GM21786 (cell line): ENCODE measurements around the gene COPS7B.
"Not testable (repeated sequence)": the region's sequence is repeated elsewhere in the genome, so short reads cannot be mapped to it uniquely, and the experiment has no call there.

Experiments used
- ATAC-seq: cut with Tn5 transposase; IDR thresholded peaks from one replicate; pipeline ENCODE4 v1.9.1; 2021; ENCODE audit not compliant: unreplicated experiment

The COPS7B gene

GRCh38 chr2:231786177-231786916 lies at the start of gene COPS7B:
Gene COPS7B, plus strand, starts transcription at chr2:231786445. Its CDS starts 2,126 bp downstream, at chr2:231788571.
- ATAC-seq = peak; percentile 57

DNA sequence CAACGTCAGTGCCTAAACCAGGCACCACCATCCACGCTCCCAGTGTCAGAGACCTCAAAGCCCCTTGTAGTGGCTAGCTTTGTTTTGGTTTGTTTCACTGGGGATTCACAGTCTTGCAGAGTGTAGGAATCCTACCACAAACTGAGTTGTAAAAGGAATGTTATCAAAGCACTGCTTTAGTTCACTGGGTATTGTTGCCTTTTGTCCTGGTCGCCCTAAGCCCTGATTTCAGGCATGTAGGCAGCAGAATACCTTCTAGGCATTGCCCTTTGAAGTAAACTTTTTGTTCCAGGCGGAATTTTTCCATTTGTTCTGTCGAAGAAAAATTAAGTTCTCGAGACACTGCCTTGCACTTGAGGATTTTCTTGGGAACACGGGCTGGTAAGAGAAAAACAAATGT lies 48.5 kb upstream of the COPS7B start:
- ATAC-seq = no peak

DNA sequence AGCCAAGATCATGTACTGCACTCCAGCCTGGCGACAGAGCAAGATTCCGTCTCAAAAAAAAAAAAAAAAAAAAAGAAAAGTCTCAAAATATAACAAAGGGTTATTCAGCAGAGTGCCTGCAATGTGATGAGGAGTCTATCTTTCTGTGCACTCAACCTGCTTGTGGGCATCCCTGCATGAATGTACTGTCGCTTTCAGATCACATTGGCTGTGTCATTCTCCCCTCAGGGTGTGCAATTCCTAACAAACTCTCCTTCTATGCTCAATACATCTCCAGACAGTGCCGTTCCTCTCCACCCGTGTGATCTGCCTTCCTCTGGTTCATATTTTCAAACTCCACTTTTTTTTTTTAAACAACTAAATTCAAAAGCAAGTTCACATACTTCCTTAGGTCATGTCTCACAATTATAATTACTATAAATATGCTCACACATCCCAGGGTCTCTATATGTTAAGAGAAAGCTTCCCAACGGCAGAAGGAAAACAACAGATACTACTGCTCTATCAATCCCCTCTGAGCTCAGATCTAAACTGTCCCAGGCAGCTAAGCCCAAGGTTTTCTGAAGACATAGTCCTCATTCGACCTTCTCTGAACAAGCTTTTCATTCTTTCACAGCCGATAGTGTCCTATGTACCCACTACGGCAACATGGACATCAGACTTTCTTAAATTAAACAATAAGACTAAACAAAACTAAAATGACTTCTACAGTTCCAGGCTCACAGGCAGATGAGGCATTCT lies 42.7 kb upstream of the COPS7B start:
- ATAC-seq = no peak

DNA sequence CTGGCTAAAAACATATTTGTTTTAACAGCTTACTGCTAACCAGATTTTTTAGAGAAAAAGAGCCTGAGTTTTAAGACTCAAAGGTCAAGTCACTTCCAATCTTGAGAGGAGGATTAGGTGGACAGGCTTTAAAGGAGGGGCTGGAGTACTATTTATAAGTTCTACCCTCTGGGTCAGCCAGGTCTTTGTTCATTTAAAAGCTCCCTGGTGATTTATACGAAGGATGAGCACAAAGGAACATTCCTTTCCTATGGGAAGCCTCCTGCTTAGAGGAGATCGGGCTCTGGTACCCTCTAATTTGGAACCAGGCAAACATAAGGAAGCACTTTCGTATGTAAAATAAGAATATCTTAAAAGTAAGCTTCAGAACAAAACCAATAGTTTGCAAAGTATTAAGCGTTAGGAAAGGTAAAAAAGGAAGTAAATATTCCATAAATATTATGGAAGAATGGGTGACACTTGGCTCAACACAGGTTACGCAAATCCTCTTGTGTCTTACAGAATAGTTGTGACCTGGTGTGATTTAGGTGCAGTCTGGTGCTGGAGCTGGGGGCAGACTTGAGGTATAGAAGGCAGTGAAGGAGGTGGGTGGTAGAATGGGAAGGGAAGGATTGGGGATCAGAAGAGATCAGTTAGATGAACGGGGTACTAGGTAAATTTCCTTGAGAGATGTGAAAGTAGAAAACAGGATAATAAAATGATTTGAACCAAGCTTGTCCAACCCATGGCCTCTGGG lies 40.8 kb upstream of the COPS7B start:
- ATAC-seq = no peak

- not testable (repeated sequence) for ATAC-seq
These were observed 37.9 kb upstream of the COPS7B start for GRCh38 chr2:231748153-231748896.

DNA sequence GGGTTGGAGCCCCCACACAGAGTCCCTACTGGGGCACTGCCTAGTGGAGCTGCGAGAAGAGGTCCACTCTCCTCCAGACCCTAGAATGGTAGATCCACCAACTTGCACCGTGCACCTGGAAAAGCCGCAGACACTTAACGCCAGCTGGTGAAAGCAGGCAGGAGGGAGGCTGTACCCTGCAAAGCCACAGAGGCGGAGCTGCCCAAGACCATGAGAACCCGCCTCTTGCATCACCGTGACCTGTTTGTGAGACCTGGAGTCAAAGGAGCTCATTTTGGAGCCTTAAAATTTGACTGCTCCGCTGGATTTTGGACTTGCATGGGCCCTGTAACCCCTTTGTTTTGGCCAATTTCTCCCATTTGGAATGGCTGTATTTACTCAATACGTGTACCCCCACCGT lies 37.2 kb upstream of the COPS7B start:
- ATAC-seq = not testable (repeated sequence)

DNA sequence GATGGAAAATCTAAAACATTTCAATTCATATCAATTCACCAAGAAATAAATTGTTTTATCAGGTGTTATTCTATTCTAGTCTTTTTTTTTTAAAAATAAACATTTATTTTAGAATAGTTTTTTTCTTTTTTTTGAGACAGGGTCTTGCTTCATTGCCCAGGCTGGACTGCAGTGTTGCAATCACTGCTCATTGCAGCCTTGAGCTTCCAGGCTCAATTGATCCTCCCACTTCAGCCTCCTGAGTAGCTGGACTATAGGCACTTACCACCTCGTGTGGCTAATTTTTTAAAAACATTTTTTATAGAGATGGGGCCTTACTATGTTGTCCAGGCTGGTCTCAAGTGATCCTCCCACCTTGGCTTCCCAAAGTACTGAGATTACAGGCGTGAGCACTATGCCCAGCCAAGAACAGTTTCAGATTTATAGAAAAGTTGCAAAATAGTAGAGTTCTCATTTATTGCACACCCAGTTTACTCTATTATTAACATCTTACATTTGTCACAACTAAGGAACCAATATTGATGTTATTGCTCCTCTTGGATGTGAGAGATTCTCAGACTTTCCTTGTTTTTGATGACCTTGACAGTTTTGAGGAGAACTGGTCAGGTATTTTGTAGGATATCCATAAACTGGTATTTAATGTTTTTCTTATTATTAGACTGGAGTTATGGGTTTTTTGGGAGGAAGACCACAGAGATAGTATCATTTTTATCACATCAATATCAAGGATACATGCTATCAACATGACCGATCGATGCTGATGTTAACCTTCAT lies 35.0 kb upstream of the COPS7B start:
- ATAC-seq = no peak

GRCh38 chr2:231752061-231752460 lies 34.2 kb upstream of the COPS7B start:
- no peak for ATAC-seq

DNA sequence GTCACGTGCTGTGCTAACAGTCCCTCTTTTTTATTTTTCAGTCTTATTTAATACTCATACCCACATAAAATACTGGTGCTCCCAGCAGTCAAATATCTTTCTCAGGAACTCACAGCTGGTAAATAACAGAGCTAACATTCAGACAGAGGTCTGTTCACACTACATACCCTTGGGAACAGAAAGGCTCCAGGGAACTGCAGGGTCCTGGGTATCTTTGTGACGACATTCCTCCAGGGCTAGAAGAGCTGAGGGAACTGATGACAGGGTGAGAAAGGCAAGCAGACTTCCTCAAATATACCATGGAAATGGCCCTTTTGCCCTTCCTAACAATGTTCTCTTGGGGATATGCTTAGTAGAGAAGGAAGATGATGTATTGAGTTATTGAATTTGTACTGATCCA lies 24.5 kb upstream of the COPS7B start:
- no peak for ATAC-seq

DNA sequence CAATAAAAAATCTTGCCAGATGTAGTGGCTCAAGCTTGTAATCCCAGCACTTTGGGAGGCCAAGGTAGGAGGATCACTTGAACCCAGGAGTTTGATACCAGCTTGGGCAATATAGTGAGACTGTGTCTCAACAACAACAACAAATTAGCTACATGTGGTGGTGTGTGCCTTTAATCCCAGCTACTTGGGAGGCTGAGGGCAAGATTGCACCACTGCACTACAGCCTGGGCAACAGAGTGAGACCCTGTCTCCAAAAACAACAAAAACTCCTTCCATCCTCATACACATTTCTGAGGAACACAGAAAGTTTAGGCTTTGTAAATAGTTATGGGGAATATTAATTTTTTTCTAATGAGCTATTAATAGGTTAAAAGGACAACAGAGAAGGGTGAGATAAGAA lies 22.1 kb upstream of the COPS7B start:
- ATAC-seq = no peak

DNA sequence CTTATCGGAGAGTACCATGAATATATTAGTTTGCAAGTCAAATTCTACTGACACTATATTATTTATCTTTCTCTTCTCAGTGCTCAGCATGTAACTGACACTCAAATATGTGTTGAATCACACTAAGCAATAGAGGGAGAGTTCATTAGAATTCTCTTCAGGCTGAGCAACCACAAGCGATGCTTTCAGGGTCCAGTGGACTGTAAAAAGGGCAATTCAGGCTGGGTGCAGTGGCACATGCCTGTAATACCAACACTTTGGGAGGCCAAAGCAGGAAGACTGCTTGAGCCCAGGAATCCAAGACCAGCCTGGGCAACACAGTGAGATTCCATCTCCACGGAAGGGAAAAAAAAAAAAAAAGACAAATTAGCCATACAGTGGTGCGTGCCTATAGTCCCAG lies 21.5 kb upstream of the COPS7B start:
- no peak for ATAC-seq

DNA sequence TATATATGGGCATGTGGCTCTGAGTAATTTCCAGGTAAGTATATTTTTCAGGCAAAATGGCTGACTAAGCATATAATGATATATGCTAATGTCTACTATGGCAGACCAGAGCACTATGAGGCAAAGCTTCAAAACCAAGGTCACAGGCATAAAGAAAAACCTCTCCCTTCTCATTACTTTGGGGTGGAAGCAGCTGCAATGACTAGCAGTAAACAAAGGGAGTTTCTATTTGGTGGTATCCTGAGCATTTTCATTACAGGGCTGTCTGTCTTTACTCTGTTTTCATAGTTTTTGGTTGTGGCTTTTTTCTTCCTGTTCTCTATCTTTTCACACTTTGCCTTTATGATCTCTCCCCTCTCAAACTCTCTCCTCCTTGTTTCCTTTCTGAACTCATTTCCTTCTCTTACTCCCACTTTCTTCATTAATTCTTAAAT lies 20.7 kb upstream of the COPS7B start:
- ATAC-seq = peak; percentile 43

DNA sequence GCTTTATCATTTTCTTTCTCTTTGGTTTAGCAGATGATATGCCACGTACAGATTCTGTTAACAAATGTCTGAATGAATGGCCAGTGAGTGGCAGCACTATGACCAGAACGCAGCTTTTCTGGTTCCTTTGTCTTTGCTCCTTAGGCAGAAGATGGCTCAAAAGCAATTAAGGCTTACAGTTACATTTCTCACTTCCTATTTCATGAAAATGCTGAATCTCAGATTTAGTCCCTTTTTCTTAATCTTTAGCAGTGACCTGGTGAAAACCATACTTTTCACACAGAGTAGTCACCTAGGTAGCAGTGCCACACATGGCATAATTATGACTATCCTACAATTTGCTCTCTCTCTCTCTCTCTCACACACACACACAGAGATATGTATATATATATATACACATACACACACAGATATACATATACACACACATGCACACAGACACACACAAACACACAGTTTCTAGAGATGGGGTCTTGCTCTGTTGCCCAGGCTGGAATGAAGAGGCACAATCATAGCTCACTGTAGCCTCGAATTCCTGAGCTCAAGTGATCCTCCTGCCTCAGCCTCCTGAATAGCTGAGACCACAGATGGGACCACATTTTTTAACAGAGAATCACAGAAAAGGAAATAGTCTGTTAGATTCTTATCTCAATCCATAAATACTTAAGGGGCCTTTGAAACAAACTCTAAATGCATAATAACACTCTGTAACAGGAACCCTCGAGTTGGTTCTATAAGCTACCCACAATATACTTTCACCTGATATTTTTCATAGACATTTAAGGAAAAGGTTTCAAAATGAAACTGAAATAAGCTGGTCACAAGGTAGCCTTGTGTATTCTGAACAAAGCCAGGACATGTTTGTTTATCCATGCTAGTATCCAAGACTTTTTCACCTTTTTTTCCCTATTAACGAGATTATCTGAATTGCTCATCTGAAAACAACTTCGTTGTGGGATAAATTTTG lies 16.8 kb upstream of the COPS7B start:
- peak; percentile 51 for ATAC-seq

DNA sequence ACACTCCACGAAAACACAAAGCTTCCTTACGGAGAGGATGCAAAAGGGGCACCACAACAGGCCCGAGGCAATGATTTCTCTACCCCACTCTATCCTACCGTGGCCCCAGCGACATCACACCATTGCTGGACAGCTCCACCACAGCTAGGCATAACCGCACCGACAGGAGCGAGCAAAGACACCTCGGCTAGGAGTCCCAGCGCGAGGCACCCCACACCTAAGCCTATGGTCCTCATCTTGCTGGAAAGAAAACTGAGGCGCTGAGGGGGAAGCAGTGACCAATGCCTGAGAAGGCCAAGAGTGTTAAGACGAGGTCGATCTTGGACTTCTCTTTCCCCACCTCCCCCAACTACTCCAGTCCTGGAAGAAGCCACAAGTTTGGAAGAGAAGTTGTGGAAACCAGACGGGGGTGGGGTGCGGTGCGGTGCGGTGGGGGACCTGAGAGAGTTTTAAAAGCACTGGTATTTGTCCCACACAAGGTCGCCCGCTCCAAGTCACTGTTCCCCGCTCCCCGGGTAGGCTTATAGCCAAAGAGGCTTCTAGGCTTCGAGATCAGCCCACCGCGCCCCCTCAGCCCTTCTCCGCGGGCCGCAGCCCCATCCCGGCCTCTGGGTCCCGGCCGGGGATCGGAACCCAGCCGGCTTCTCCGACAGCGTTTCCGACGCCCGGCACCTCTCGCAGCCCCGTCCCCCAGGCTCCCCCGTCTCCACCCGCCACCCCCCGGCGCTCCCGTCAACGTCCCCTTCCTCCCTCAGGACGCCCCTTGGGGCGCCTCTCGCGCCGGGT lies 5.9 kb upstream of the COPS7B start:
- no peak for ATAC-seq

- ATAC-seq = peak; percentile 92
These were observed 5.1 kb upstream of the COPS7B start, which contains the start of gene PDE6D for GRCh38 chr2:231780909-231781797. Gene PDE6D, minus strand, starts transcription at chr2:231781282. Its CDS starts 168 bp downstream, at chr2:231781114.

DNA sequence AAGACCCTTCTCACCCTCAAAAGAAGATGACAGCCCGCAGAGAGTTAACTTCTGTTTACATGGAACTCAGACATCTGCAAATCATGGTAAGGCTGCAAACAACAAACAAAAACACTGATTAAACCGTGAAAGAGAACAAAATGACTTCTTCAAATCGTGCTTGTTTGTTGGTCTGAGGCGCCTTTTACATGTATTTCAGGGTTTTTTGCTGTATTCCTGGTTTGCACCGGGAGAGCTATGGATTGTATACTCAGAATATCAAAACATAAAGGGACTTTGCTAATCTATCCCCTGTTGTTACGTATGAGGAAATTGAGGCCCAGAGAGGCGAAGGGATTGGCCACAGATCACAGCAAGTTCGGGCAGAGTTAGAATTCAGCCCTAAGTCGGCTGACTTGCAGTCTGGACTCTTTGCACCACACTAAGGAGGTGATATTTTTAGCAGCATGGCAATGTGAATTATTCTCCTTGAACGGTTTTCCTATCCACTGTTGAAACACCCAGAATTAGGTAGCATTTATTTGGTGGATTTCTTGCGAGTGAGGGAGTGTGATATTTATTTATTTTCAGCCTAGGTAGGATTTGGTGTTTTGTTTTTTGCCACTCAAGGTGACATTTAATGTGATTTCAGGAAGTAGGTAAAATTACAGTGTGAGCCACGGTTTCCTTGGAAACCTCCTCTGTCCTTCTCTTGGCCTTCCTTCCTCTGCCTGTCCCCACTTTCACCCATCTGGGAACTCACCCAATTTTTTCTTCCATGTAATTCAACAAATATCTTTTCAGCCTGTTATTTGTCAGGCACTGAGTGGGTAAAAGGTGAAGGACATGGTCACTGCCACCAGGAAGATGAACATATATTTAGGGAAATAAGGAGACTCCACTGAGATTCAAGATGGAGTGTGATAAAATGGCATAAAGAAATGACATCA lies 4.2 kb upstream of the COPS7B start:
- no peak for ATAC-seq
